Measurements from ENCODE around the gene TRPC3. TPM values are rescaled to one million over a fixed set of nuclear protein-coding genes. Genes with fewer than 3 reads are reported as not detected.

The TRPC3 gene
- total RNA-seq, 6 experiments from 2014 or later, result not detected

DNA sequence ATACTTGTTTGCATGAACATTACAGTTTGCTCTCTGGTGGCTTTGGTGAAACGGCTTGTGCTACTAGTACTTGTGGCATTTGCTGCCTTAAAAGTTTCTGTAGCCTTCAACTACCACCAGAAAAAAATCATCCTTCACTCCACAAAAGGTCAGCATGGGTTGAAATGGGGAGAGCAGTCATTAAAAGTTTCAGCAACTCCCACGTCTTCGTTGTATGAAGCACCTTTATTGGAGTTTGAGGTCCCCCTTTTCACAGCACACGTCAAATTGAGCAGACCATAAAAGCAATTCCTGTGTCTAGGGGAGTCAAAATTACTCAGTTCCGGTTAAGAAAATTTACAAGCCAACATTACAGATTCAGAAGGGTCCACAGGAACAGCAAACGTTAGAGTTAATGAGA lies 105.2 kb downstream of the TRPC3 start:
- Mint-ChIP-seq H3K4me1 (ENCODE audit: low read depth) (peaks cover 8% of the 10 kb centered on the region; the same call in 1 of the 2 replicates), H3K36me3 (ENCODE audit: low read depth) (0 out of 2 replicates have a peak, but pooled peaks cover 5% of the 10 kb centered on the region), H3K4me3 (no peak overlapping the region), H3K9me3 (no peaks in the 10 kb centered on the region), H3K27ac (no peak overlapping the region), H3K27me3 (ENCODE audit: insufficient read depth) (no peaks in the 10 kb centered on the region)
- TF ChIP-seq, protein P1, sequence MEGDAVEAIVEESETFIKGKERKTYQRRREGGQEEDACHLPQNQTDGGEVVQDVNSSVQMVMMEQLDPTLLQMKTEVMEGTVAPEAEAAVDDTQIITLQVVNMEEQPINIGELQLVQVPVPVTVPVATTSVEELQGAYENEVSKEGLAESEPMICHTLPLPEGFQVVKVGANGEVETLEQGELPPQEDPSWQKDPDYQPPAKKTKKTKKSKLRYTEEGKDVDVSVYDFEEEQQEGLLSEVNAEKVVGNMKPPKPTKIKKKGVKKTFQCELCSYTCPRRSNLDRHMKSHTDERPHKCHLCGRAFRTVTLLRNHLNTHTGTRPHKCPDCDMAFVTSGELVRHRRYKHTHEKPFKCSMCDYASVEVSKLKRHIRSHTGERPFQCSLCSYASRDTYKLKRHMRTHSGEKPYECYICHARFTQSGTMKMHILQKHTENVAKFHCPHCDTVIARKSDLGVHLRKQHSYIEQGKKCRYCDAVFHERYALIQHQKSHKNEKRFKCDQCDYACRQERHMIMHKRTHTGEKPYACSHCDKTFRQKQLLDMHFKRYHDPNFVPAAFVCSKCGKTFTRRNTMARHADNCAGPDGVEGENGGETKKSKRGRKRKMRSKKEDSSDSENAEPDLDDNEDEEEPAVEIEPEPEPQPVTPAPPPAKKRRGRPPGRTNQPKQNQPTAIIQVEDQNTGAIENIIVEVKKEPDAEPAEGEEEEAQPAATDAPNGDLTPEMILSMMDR (IDR thresholded peaks at IDR 0.05), result no peak
- no peak for DNase-seq

- TF ChIP-seq, protein P1 (IDR thresholded peaks at IDR 0.05), result no peak
- Mint-ChIP-seq H3K36me3 (ENCODE audit: low read depth) (peaks cover 14% of the 10 kb centered on the region; the same call in 1 of the 2 replicates), H3K4me1 (ENCODE audit: low read depth) (peaks cover 8% of the 10 kb centered on the region; the same call in 1 of the 2 replicates)
These were observed 109.0 kb downstream of the TRPC3 start for GRCh38 chr4:121842862-121843261.

DNA sequence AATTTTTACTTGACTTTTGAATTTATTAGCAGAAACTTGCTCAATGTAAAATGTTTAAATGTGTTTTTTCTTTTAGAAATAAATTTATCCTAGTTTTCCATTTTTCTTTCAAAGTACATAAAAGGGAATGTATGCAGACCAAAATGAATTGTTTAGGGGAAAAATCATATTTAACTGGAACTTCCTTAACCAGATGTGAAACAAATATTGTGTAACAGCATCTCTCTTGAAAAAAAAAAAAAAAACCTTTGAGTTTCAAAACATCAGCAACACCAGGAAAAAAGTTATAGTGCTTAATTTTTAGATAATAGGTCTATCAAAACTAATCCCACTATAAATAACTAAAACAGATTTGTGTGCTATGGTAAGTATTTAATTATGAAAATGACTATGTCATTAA lies 113.7 kb downstream of the TRPC3 start:
- no peaks in the 10 kb centered on the region for H3K27me3 Mint-ChIP-seq (ENCODE audit: insufficient read depth)
- no peaks in the 10 kb centered on the region for H3K9me3 Mint-ChIP-seq
- DNase-seq, result no peak
- peaks cover 6% of the 10 kb centered on the region; the same call in 1 of the 2 replicates for H3K4me1 Mint-ChIP-seq (ENCODE audit: low read depth)
- TF ChIP-seq, protein P1 (IDR thresholded peaks at IDR 0.05), result no peak
- H3K27ac Mint-ChIP-seq, result no peak overlapping the region
- peaks cover 9% of the 10 kb centered on the region; the same call in 1 of the 2 replicates for H3K36me3 Mint-ChIP-seq (ENCODE audit: low read depth)
- no peak overlapping the region for H3K4me3 Mint-ChIP-seq

More at GRCh38 chr4:121842862-121843261, 109.0 kb downstream of the TRPC3 start:
- no peak overlapping the region for H3K4me3 Mint-ChIP-seq
- H3K27me3 Mint-ChIP-seq (ENCODE audit: insufficient read depth), result no peaks in the 10 kb centered on the region
- no peak for DNase-seq
- H3K27ac Mint-ChIP-seq, result peak overlapping the region; percentile 3
- H3K9me3 Mint-ChIP-seq, result no peaks in the 10 kb centered on the region

DNA sequence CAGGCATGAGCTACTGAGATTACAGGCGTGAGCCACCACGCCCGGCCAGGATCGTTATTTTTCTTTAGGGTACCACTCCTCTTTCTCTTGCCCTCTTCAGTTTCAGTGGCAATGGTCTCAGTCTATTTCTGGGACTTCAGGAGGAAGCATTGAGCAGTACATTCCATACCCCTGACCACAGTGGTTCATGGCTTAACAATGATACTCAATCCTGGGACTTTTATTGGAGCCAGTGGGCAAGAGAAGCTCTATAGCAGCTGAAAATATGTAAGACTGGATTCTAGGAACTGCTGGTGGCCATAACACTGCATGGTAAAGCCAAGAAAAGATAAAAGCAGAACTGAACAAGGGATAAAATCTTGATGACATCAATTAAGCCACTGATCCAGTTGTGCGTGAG lies 122.3 kb downstream of the TRPC3 start:
- H3K36me3 Mint-ChIP-seq (ENCODE audit: low read depth), result peaks cover 13% of the 10 kb centered on the region
- H3K27ac Mint-ChIP-seq, result no peak overlapping the region
- no peaks in the 10 kb centered on the region for H3K9me3 Mint-ChIP-seq
- peaks cover 2% of the 10 kb centered on the region; the same call in 1 of the 2 replicates for H3K27me3 Mint-ChIP-seq (ENCODE audit: insufficient read depth)
- TF ChIP-seq, protein P1 (IDR thresholded peaks at IDR 0.05), result no peak
- no peak overlapping the region for H3K4me3 Mint-ChIP-seq
- peak; percentile 24 for DNase-seq
- peaks cover 17% of the 10 kb centered on the region for H3K4me1 Mint-ChIP-seq (ENCODE audit: low read depth)

Other genes with a start within 250 kb of the TRPC3 start
- 1 to 10 TPM in 4 of 6 experiments, under 1 TPM in 2; 0.35 to 2.2 (median 1.5) TPM for gene SMIM43, start 186.9 kb downstream of the TRPC3 start, total RNA-seq (2021; fragmentation: NEBNext Ultra II Directional; extraction: Animal tissue kit (Norgen Biotek cat#: 25700))
- gene EXOSC9, start 150.7 kb downstream of the TRPC3 start, total RNA-seq (2021; fragmentation: NEBNext Ultra II Directional; extraction: Animal tissue kit (Norgen Biotek cat#: 25700)), result 10 to 100 TPM; 30.5 to 57.2 (median 49.4) TPM
- 10 to 100 TPM; 30.0 to 77.0 (median 68.9) TPM for gene CCNA2, start 128.2 kb downstream of the TRPC3 start, total RNA-seq (2021; fragmentation: NEBNext Ultra II Directional; extraction: Animal tissue kit (Norgen Biotek cat#: 25700))
- gene BBS7, start 81.6 kb downstream of the TRPC3 start, total RNA-seq (2021; fragmentation: NEBNext Ultra II Directional; extraction: Animal tissue kit (Norgen Biotek cat#: 25700)), result 10 to 100 TPM; 20.3 to 30.0 (median 24.0) TPM
- 10 to 100 TPM; 25.6 to 30.7 (median 29.3) TPM for gene BLTP1, start 200.3 kb upstream of the TRPC3 start, total RNA-seq (2021; fragmentation: NEBNext Ultra II Directional; extraction: Animal tissue kit (Norgen Biotek cat#: 25700))